Lower leg skin (tissue), 4 donors: ENCODE results near the gene HAGH. TPM values are rescaled to one million over a fixed set of nuclear protein-coding genes. Genes with fewer than 3 reads are reported as not detected.

Experiments
- DNase-seq, 2 donors: peaks; one replicate each; pipeline ENCODE4 v3.0.0-alpha.2; 2019; ENCODE audit warnings: low spot score in 2 of 2
- H3K4me3 ChIP-seq: fragments of 200-600 bp; sonication (generic); 2 replicates; pipeline ENCODE4 v1.5.1; 2017; ENCODE audit warnings: mild to moderate bottlenecking, low read depth; ENCODE audit not compliant: poor library complexity, severe bottlenecking
- CTCF ChIP-seq, 3 donors: fragments of 450-650 bp; IDR thresholded peaks; one replicate each; pipeline ENCODE4 v1.5.1; 2016; ENCODE audit warnings: antibody characterized with exemption in 3 of 3, mild to moderate bottlenecking in 3 of 3, moderate library complexity in 2 of 3
- POLR2A ChIP-seq, 2 donors: fragments of 450-650 bp; IDR thresholded peaks; one replicate each; pipeline ENCODE4 v1.6.1; 2016 to 2017; ENCODE audit warnings: antibody characterized with exemption in 2 of 2, mild to moderate bottlenecking in 1 of 2, moderate library complexity in 1 of 2
- WGBS, 2 donors: methylation state at CpG; one replicate each; pipeline ENCODE4 v1.1.5; 2018; 5-methylcytosine and 5-hydroxymethylcytosine counted together
- intact Hi-C: fragments of 100-400 bp; cut with DNase I; formaldehyde crosslinking; loops from one replicate; pipeline ENCODE4 v1.15.0; 2023; ENCODE audit warnings: low total_unique reads
- total RNA-seq, 4 donors: library from RNA; depleted of rRNA; stranded (reverse); fragments of >200 nt; gene quantifications; one replicate each; pipeline ENCODE4 v1.1.0, GENCODE V29; 2016

HAGH gene
- total RNA-seq, 4 donors from 2014 or later, result 57.8 to 104 (median 89.0) TPM

DNA sequence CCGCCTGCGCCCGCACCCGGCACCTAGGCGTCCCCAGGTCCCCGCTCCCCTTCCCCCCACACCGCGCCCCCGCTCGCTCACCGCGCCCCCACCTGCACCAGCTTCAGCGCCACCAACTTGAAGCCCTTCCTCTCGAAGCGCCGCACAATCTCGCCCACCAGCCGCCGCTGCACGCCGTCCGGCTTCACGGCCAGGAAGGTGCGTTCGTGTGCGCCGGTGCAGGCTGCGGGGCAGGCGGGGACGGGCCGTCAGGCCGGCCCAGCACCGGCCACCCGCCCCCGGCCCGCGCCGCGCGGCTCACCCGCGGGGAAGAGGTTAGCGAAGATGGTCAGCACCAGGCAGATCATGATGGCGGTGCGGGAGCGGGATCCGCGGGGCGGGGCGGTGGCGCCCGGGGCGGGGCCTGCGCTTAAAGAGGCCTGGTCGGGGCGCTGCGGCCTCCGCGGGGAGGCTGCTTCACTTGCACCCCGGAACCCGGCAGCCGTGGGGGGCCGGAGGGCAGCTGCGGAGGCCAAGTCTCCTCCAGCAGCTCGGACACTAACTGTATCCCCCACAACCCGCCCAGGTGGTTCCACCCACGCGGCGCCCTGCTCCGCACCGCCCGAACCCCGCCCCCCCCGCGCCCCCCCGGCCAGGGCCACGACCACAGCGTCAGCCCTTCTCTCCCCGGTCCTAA lies 55.3 kb downstream of the HAGH start, which contains the start of gene NME3:
NME3 (minus strand) TSS at position 356 of the 676 bp plus-strand sequence; CDS start at position 347, 9 bp downstream.
- H3K4me3 ChIP-seq, result peak within 1 kb of the TSS; percentile 95
- WGBS, 2 donors, result 2% methylated on average over 67 of the region's 79 CpGs; no CpG with 5 or more reads in 1 of the 2 donors
- TF ChIP-seq CTCF (IDR thresholded peaks at IDR 0.05) (no peak), POLR2A (IDR thresholded peaks at IDR 0.05) (no peak)
- intact Hi-C loops, result no loop called here
- peak; percentile 74 to 96 for DNase-seq

DNA sequence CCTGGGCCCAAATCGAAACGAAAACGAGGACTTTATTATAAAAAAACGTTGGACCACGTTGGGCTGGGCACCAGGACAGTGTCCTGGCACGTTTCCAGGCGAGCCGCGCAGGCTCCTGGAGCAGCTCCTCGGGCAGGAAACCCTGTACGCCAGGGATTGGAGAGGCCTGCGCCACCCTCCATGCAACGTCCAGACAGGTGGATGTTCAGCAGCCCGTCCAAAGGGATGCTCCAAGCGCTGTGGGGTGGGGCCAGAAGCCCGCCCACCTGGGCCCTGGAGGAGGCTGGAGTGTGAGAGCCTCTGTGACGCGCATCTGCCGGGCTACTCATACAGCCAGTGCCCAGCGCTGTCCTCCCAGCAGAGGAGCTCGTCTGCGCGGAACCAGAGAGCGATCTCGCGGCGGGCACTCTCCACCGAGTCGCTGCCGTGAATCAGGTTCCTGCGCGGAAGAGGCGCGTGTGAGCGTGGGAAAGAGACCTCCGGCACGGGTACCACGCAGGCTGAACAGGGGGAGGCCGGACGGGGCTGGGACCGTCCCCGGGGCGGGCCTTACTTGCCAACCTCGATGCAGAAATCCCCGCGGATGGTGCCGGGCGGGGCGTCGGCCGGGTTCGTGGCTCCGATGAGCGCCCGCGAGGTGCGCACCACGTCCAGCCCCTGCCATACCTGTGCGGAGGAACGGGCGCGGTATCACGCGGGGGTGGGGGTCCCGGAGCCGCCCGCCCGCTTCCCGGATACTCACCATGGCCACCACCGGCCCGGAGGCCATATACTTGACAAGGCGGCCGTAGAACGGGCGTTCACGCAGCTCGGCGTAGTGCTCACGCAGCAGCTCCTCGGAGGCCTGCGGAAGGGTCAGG lies 56.1 kb downstream of the HAGH start:
- 6 to 7% methylated on average over 16 to 65 of the region's 81 CpGs for WGBS, 2 donors
- peak overlapping the region; percentile 95 for H3K4me3 ChIP-seq
- intact Hi-C loops, result no loop called here
- DNase-seq, result no peak
- TF ChIP-seq POLR2A (IDR thresholded peaks at IDR 0.05) (no peak), CTCF (IDR thresholded peaks at IDR 0.05) (no peak)

DNA sequence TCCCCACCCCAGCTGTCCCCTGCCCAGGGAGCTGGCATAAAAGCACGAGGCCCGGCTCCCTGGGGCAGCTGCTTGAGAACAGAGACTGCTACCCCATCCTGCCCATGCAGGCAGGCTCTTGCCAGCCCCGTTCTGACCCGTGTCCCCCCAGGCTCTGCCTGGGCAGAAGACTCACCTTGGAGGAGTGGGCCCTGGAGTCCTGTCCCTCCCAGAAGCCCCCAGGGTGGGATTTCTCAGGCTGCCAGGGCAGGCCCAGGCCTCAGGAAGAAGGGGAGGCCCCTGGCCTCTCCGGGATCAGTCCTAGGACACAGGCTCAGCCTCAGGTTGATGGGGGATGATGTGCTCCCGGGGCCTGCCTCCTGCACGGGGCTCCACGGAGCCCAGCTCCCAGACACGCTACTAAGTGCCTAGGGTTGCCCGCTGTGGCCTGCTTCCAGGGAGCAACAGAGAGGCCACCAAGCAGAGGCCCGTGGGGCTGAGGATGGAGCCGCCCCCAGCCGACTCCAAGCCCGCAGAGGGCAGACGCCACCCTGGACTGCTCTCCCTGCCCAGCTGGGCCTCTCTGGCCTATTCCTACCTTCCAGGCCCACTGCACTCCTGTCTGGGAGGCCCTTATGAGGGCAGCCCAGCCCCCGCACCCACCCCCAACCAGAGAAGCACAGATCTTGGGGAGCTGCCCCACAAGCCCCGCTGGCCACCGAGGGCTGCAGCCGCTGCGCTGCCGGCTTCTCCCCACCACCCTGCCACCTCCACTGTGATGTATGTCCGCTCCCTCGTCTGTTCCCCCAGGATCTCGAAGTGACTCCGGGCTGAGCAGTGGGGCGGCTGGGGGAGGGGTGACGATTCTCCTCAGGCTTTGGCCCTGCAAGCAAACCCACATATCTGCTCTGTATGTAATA lies 57.0 kb downstream of the HAGH start:
- no peak for TF ChIP-seq POLR2A (IDR thresholded peaks at IDR 0.05)
- no peak for TF ChIP-seq CTCF (IDR thresholded peaks at IDR 0.05)
- DNase-seq, result no peak
- intact Hi-C loops, result no loop called here
- no peak overlapping the region for H3K4me3 ChIP-seq
- 71 to 72% methylated on average over 19 to 20 of the region's 27 CpGs for WGBS, 2 donors

DNA sequence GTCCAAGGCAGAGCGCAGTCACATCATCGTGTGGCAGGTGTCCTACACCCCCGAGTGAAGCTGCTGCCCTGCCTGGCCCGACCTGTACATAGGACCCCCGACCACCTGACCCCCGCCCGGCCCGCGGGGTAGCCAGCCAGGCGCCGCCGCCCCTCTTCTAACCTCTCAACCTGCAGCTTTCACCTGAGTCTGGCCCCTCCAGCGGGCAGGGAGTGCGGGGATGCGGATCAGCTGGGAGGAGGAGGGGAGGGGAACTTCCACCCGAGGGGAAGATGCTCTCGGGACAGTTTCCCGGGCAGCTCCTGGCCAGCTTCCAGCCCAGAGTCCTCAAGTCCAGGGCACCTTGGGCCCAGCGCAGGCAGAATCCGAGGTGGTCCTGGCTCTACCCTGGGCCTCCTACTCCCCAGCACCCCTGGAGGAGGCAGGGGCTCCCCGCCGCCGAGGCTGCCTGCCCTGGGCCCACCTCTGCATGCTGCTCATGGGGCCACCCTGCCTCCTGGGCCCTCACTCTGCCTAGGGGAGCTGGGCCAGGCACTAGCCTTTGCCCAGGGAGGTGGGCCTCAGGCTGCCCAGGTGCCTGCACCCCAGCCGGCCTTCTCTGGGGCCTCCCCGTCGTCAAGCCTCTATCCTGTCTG lies 57.7 kb downstream of the HAGH start:
- DNase-seq, result no peak
- WGBS, 2 donors, result 73 to 77% methylated on average over 23 to 25 of the region's 26 CpGs

More for the DNA sequence above, 57.7 kb downstream of the HAGH start:
- no peak overlapping the region for H3K4me3 ChIP-seq
- intact Hi-C loops, result no loop called here
- TF ChIP-seq CTCF (IDR thresholded peaks at IDR 0.05) (no peak), POLR2A (IDR thresholded peaks at IDR 0.05) (no peak)
